Kidney capillary endothelial cell (primary cell): Measurements from ENCODE around the gene UBA6.
"Not testable (repeated sequence)": the region's sequence is repeated elsewhere in the genome, so short reads cannot be mapped to it uniquely, and the experiment has no call there.

ENCODE experiments used
- DNase-seq: peaks from one replicate; pipeline ENCODE4 v3.0.0-alpha.2; 2018; ENCODE audit warnings: low spot score

The UBA6 gene

DNA sequence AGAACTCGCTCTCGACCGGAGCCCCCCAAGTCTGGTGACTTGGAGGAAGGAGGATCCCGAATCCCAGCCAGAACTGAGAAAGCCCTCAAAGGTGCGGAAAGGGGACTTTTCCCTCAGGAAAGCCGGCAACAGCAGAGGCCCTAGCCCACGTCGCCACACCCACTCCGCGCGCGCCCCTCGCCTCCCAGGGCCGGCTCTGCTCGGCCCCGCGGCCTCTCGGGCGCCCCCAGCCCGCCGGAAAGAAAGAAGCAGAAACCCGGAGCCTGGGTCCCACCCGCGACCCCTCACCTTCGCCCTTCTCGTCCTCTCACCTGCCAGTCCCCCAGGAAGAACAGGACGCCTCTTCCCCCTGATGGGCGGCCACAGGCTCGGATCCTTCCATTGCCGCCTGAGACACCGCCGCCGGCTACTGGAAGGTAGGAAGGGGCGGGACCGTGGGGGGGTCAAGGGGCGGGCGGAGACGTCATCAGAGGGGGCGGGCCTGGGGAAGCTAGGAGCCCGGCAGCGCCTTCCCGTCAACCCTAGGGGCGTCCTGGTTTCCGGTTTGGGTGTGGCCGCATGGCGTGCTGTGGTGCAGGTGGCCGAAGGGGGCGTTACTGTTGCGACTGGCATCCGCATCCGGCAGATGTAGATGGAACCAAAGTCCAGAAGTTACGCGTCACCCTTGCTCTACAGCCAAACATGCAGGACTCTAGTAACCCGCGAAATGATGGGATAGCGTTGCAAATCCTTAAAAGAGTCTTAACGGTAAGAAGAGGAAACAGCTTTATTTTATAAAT, at the start of gene UBA6:
UBA6 (minus strand) TSS at position 418 of the 779 bp plus-strand sequence; CDS start at position 382, 36 bp downstream.
- peak; percentile 90 for DNase-seq

- DNase-seq: no peak
These were observed 49.7 kb upstream of the UBA6 start for GRCh38 chr4:67750691-67751090.

- DNase-seq: no peak
These were observed 48.3 kb upstream of the UBA6 start for GRCh38 chr4:67749286-67749685.

DNA sequence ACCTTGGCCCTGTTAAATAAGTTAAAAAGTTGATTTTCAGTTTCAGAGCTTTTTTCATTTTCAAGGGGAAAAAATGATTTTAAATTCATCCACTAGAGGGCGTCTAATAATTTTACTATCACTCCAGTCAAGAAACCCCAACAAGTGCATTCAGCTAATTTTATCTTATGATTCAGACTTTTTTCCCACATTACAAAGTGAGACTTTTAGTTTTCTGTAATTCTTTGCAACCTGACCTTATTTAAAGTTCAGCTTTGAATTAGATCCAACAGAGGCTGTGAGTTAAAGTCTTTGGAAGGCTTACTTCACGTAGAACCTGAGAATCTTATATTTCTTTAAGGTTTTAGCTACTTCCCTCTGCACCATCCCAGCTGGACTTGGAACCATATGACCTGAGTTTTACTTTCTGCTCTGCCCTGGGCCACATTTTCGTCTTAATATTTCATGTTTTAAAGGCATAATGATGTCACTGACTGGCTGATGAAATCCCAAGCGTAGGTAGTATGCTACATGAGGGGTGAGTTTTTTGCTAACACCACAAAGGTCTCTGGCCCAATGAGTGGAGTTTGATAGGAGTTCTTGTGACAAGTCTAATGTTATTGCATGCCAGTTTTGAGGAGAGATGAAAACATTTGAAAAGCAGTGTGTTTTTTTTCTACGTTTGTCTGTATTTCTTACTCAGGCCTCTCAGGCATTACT, 46.0 kb upstream of the UBA6 start:
- peak; percentile 55 for DNase-seq

DNA sequence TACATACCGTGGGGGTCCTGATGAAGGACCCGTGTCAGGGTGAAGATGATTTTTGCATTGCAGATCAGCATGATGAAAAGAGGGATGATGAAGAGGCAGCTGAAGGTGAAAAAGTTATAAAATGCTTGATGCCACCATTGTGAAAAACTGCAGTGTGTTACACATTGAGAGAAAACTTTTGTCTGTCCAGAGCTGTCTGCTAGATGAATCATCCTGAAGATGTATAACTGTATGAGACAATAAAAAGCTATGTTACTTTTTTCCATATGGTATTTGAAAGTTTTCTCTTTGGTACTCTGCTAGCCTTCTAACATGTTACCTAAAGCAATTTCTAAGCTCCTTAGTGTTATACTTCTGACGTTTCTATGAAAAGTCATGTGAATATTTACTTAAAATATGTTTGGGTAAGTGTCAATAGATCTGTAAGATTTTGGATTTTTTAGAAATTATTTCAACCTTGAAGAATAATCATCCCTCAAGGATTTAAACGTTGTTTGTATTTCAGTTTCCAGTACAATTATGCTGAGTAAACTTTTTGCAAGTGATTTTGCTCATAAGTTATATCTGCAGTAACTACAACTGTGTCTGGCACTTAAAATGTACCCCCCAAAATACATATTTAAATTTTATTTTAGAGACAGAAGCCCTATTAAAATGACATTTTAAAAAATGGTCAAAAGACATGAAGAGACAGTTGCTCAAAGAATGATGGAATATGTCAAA, 43.8 kb upstream of the UBA6 start:
- peak; percentile 6 for DNase-seq

DNA sequence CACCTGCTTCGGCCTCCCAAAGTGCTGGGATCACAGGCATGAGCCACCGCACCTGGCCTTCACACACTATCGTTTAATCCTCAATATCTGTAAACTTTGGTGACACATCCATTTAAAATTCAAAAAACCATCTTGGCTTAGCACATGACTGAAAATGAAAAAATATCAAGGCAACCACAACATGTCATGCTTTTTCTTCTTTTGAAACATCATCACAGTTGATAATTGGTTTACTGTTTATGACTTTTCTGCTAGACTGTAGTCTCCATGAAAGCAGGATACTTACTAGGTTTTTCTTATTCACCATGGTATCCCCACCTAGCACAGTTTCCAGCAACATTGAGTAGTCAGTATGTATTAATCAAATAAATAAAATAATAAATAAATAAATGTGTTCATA, 42.2 kb upstream of the UBA6 start:
- DNase-seq: no peak

DNA sequence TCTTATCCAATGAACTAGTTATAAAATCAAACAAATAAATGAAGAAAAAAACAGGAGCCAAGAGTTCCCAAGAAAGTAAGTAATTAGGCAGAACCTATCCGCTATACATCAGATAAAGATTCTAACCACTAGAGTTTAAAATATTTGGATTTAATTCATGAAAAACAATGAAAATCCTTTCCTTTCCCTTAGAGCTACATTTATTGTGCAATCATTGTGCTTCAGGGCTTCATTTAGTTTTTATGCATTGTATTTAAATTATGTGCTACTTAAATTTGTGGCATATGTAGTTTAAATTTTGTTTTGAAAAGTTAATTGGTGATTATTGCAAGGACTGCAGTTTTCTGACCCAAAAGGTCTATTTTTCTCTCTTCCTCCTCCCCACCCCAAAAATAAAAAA, 35.3 kb upstream of the UBA6 start:
- DNase-seq: no peak

DNA sequence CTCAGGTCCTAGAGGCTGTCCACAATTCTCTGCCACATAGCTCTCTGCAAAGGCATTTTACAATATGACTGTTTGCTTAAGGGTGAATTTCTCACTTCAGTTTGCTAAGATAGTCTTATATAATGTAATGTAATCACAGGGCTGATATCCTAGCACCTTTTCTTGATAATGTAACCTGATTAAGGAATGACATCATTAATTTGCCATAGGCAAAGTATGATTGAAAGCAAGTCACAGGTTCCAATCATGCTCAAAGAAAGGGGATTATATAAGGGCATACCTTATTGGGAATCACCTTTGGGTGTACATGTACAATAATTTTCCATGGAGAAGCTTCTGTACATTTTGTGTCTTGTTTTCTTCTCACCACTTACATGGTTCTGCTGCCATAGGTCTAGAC, 34.4 kb upstream of the UBA6 start:
- DNase-seq: no peak

GRCh38 chr4:67730511-67730910, 29.6 kb upstream of the UBA6 start:
- not testable (repeated sequence) for DNase-seq

GRCh38 chr4:67727124-67727850, 26.3 kb upstream of the UBA6 start:
- no peak for DNase-seq

GRCh38 chr4:67725981-67726380, 25.0 kb upstream of the UBA6 start:
- DNase-seq: no peak

DNA sequence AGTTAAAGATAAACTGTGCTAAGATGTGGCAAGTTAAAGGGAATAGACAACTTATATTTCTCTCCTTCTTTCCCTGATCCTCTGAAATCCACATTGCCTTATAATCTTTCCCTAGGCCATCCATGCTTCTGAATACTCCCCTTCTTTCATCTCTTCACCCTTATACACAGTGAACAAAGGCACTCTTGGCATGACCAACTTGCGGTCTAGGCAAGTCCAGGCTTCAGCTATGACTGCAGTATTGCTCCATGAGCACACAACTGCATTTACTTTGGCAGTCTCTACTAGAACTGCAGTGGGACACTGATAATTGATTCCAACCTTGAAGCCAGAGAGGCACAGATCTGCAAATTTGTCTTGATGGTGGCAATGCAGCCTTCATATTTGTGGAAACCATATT, 24.2 kb upstream of the UBA6 start:
- no peak for DNase-seq

- DNase-seq: no peak
These were observed 23.0 kb upstream of the UBA6 start for GRCh38 chr4:67723949-67724348.

DNA sequence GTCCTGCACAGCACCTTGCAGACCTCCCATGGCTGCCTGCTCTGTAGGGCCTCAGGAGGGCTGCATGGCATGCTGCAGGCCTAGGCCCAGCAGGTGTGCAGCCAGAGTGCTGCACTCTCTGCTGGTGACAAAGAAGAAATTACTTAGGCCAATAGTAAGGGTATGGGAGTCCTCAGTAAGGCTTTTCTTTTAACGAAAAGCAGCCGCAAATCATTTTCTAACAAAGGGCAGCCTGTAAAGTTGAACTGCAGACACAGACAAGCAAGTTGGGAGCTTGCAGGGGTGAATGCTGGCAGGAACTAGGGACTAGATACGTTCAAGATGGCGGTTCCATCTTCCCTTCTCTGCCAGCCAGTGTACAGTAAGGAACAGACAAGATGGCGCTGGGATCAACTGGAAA, 22.4 kb upstream of the UBA6 start:
- DNase-seq: no peak

GRCh38 chr4:67721770-67722597, 21.0 kb upstream of the UBA6 start:
- DNase-seq: peak; percentile 70

- no peak for DNase-seq
These were observed 20.4 kb upstream of the UBA6 start for GRCh38 chr4:67721315-67721769.

DNA sequence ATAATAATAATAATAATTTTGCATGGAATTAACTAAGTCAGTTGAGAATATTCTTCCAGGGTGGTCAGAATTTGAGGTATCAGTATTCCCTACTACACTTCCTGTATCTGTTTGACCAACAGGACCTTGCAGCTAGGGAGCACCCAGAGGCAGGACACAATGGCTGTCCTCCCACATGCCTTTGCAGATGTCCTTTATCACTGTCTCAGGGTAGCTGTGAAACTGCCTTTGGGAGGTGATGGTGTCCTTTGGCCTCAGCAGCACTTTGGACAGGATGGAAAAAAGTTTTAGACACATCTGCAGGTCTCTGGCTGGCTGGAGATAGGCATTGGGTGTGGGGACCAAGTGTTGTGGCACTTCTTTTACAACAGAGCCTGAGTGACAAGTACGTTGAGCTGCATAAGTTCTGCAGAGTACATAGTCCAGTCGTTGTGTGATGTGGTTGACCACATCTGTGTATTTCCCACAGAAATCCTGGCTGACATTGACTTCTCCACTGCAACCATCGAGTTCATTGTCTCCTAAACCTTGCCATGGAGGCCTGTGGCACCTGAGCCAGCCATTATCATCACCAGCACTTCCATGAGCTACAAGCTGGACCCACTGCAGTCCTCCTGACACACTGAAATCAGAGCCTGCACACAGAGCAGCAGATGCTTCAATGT, 19.1 kb upstream of the UBA6 start:
- no peak for DNase-seq

- no peak for DNase-seq
These were observed 17.9 kb upstream of the UBA6 start for GRCh38 chr4:67718848-67719247.

GRCh38 chr4:67717586-67717985, 16.6 kb upstream of the UBA6 start:
- DNase-seq: no peak

- DNase-seq: no peak
These were observed 14.0 kb upstream of the UBA6 start for GRCh38 chr4:67714955-67715354.

- DNase-seq: no peak
These were observed 13.3 kb upstream of the UBA6 start for GRCh38 chr4:67714248-67714583.
